Skeletal muscle tissue (tissue), 4 donors: ENCODE measurements around the gene DGAT2. TPM values are rescaled to one million over a fixed set of nuclear protein-coding genes. Genes with fewer than 3 reads are reported as not detected.

Source experiments
- H3K27ac ChIP-seq: one replicate; pipeline ENCODE4 v1.7.0; 2013; ENCODE audit warnings: mild to moderate bottlenecking, low read depth, low read length, inconsistent platforms
- H3K27me3 ChIP-seq, 3 donors: one replicate each; pipeline ENCODE4 v1.7.0; 2013; ENCODE audit warnings: low read length in 3 of 3; ENCODE audit not compliant: control insufficient read depth in 3 of 3, insufficient read depth in 3 of 3
- H3K36me3 ChIP-seq, 3 donors: one replicate each; pipeline ENCODE4 v1.7.0; 2013; ENCODE audit warnings: low read length in 3 of 3; ENCODE audit not compliant: control insufficient read depth in 3 of 3, insufficient read depth in 3 of 3
- H3K4me1 ChIP-seq, 3 donors: one replicate each; pipeline ENCODE4 v1.7.0; 2013; ENCODE audit warnings: low read length in 3 of 3, mild to moderate bottlenecking in 3 of 3; ENCODE audit not compliant: control insufficient read depth in 3 of 3, insufficient read depth in 3 of 3
- H3K4me3 ChIP-seq, 3 donors: one replicate each; pipeline ENCODE4 v1.7.0; 2013; ENCODE audit warnings: low read length in 3 of 3
- H3K9ac ChIP-seq, 3 donors: one replicate each; pipeline ENCODE4 v1.7.0; 2013; ENCODE audit warnings: low read length in 3 of 3, mild to moderate bottlenecking in 3 of 3, moderate library complexity in 2 of 3, low read depth in 1 of 3
- H3K9me3 ChIP-seq, 3 donors: one replicate each; pipeline ENCODE4 v1.7.0; 2013; ENCODE audit warnings: low read length in 3 of 3; ENCODE audit not compliant: control insufficient read depth in 3 of 3
- total RNA-seq: library from RNA; depleted of rRNA; stranded (reverse); fragments of >200 nt; gene quantifications from one replicate; pipeline ENCODE4 v1.2.3, GENCODE V29; 2014
- donor health status: Osteomylitis.

DGAT2 gene
- total RNA-seq, 1 donor from 2014 or later = 19.3 TPM

- no peaks in the 10 kb centered on the region for H3K36me3 ChIP-seq
- no peaks in the 10 kb centered on the region for H3K9me3 ChIP-seq
- peaks cover 0 to 22% (median 22%) of the 10 kb centered on the region in 3 donors for H3K4me1 ChIP-seq
- no peak overlapping the region for H3K4me3 ChIP-seq
- no peak overlapping the region for H3K9ac ChIP-seq
- no peaks in the 10 kb centered on the region for H3K27me3 ChIP-seq
- H3K27ac ChIP-seq = no peak overlapping the region
Measured at GRCh38 chr11:75797116-75797515, 28.5 kb downstream of the DGAT2 start.

GRCh38 chr11:75797792-75798191 lies 29.2 kb downstream of the DGAT2 start:
- Histone ChIP-seq H3K9ac (no peak overlapping the region), H3K27ac (no peak overlapping the region), H3K9me3 (no peaks in the 10 kb centered on the region), H3K36me3 (no peaks in the 10 kb centered on the region), H3K4me1 (peaks cover 5 to 27% (median 22%) of the 10 kb centered on the region in 3 donors), H3K4me3 (no peak overlapping the region), H3K27me3 (no peaks in the 10 kb centered on the region)

GRCh38 chr11:75800136-75800675 lies 31.6 kb downstream of the DGAT2 start:
- H3K4me3 ChIP-seq = no peak overlapping the region
- no peaks in the 10 kb centered on the region for H3K9me3 ChIP-seq
- no peaks in the 10 kb centered on the region for H3K36me3 ChIP-seq
- no peaks in the 10 kb centered on the region for H3K27me3 ChIP-seq
- H3K27ac ChIP-seq = no peak overlapping the region
- peaks cover 6 to 20% (median 10%) of the 10 kb centered on the region in 3 donors for H3K4me1 ChIP-seq
- no peak overlapping the region for H3K9ac ChIP-seq

- Histone ChIP-seq H3K27ac (no peak overlapping the region), H3K27me3 (no peaks in the 10 kb centered on the region)
Measured at GRCh38 chr11:75800728-75801361, 32.3 kb downstream of the DGAT2 start.

GRCh38 chr11:75801362-75802020 lies 32.9 kb downstream of the DGAT2 start:
- no peaks in the 10 kb centered on the region for H3K36me3 ChIP-seq
- H3K27ac ChIP-seq = no peak overlapping the region
- H3K4me3 ChIP-seq = no peak overlapping the region
- no peaks in the 10 kb centered on the region for H3K27me3 ChIP-seq
- peaks cover 6 to 20% (median 8%) of the 10 kb centered on the region in 3 donors for H3K4me1 ChIP-seq
- no peak overlapping the region for H3K9ac ChIP-seq
- H3K9me3 ChIP-seq = no peaks in the 10 kb centered on the region

More at GRCh38 chr11:75800728-75801361, 32.3 kb downstream of the DGAT2 start:
- H3K36me3 ChIP-seq = no peaks in the 10 kb centered on the region
- no peaks in the 10 kb centered on the region for H3K9me3 ChIP-seq
- H3K4me3 ChIP-seq = no peak overlapping the region
- H3K4me1 ChIP-seq = peaks cover 6 to 20% (median 10%) of the 10 kb centered on the region in 3 donors
- H3K9ac ChIP-seq = no peak overlapping the region

GRCh38 chr11:75802021-75802912 lies 33.7 kb downstream of the DGAT2 start:
- Histone ChIP-seq H3K27ac (no peak overlapping the region), H3K9ac (peak overlapping the region in 2 of 3 donors; percentile 4 to 25)

GRCh38 chr11:75802913-75803820 lies 34.6 kb downstream of the DGAT2 start:
- H3K4me3 ChIP-seq = no peak overlapping the region
- no peaks in the 10 kb centered on the region for H3K9me3 ChIP-seq
- H3K27ac ChIP-seq = no peak overlapping the region

More at GRCh38 chr11:75802021-75802912, 33.7 kb downstream of the DGAT2 start:
- Histone ChIP-seq H3K27me3 (no peaks in the 10 kb centered on the region), H3K36me3 (no peaks in the 10 kb centered on the region), H3K4me3 (no peak overlapping the region), H3K9me3 (no peaks in the 10 kb centered on the region), H3K4me1 (peaks cover 6 to 20% (median 8%) of the 10 kb centered on the region in 3 donors)

GRCh38 chr11:75809111-75809510 lies 40.5 kb downstream of the DGAT2 start:
- Histone ChIP-seq H3K27me3 (no peaks in the 10 kb centered on the region), H3K4me1 (peaks cover 2 to 4% (median 3%) of the 10 kb centered on the region in 3 donors), H3K36me3 (no peaks in the 10 kb centered on the region), H3K9me3 (no peaks in the 10 kb centered on the region), H3K9ac (no peak overlapping the region), H3K27ac (no peak overlapping the region), H3K4me3 (no peak overlapping the region)

More at GRCh38 chr11:75802913-75803820, 34.6 kb downstream of the DGAT2 start:
- Histone ChIP-seq H3K9ac (peak overlapping the region in 1 of 3 donors; percentile 25), H3K36me3 (no peaks in the 10 kb centered on the region), H3K27me3 (no peaks in the 10 kb centered on the region), H3K4me1 (peaks cover 6 to 20% (median 8%) of the 10 kb centered on the region in 3 donors)

- Histone ChIP-seq H3K27ac (no peak overlapping the region), H3K9ac (no peak overlapping the region)
Measured at GRCh38 chr11:75809991-75810390, 41.4 kb downstream of the DGAT2 start.

More at GRCh38 chr11:75809991-75810390, 41.4 kb downstream of the DGAT2 start:
- no peaks in the 10 kb centered on the region for H3K36me3 ChIP-seq
- H3K4me1 ChIP-seq = peaks cover 6 to 9% (median 8%) of the 10 kb centered on the region in 3 donors
- no peaks in the 10 kb centered on the region for H3K27me3 ChIP-seq
- H3K9me3 ChIP-seq = no peaks in the 10 kb centered on the region
- no peak overlapping the region for H3K4me3 ChIP-seq
